ENCODE measurements around the gene FOXD4L3. TPM values are rescaled to one million over a fixed set of nuclear protein-coding genes. Genes with fewer than 3 reads are reported as not detected.
"Not testable (repeated sequence)": the region's sequence is repeated elsewhere in the genome, so short reads cannot be mapped to it uniquely, and the experiment has no call there.

FOXD4L3 gene
- total RNA-seq, 1 experiment from 2014 or later: not detected

- not testable (repeated sequence) for H3K27ac ChIP-seq (ENCODE audit: insufficient read length, low read depth, low read length); H4K20me1 ChIP-seq (ENCODE audit: control insufficient read depth, insufficient read depth, insufficient read length); H3T11ph ChIP-seq (ENCODE audit: low read length); H3K4me2 ChIP-seq (ENCODE audit: insufficient read depth, insufficient read length, low read length); H3K79me1 ChIP-seq (ENCODE audit: insufficient read depth, low read depth, low read length, poor library complexity, severe bottlenecking); H2BK15ac ChIP-seq (ENCODE audit: low read depth, low read length); H4K91ac ChIP-seq (ENCODE audit: insufficient read length, low read depth, low read length); H3K4me1 ChIP-seq (ENCODE audit: insufficient read depth, low read length); H2AFZ ChIP-seq (ENCODE audit: low read length); H4K5ac ChIP-seq (ENCODE audit: insufficient read length, low read depth, low read length); H3K27ac Mint-ChIP-seq; H3K18ac ChIP-seq (ENCODE audit: insufficient read length, low read depth, low read length); H3K9me3 ChIP-seq (ENCODE audit: control insufficient read depth, low read depth, low read length); H3K14ac ChIP-seq (ENCODE audit: insufficient read depth, low read length); H3K36me3 Mint-ChIP-seq (ENCODE audit: insufficient read depth in 1 of 3, low read depth in 3 of 3); H3K9me3 Mint-ChIP-seq; H3K4ac ChIP-seq (ENCODE audit: low read depth, low read length); H2BK20ac ChIP-seq (ENCODE audit: low read depth, low read length, poor library complexity, severe bottlenecking); H3K23me2 ChIP-seq (ENCODE audit: insufficient read length, low read depth, low read length, poor library complexity, severe bottlenecking); H3K4me1 Mint-ChIP-seq; H4K8ac ChIP-seq (replicated peaks; ENCODE audit: insufficient read length, low read depth, low read length); H2AK5ac ChIP-seq (ENCODE audit: insufficient read length, low read length); H3K4me3 Mint-ChIP-seq; H2BK5ac ChIP-seq (ENCODE audit: insufficient read length, low read length); H3K27me3 ChIP-seq (ENCODE audit: insufficient read depth, low read length); H3K9ac ChIP-seq (ENCODE audit: extremely low read depth, insufficient read length, low read length); H2BK120ac ChIP-seq (ENCODE audit: low read depth, low read length, poor library complexity, severe bottlenecking); H3K56ac ChIP-seq (ENCODE audit: insufficient read length, low read depth, low read length); DNase-seq; H2BK12ac ChIP-seq (ENCODE audit: insufficient read length, low read depth, low read length); H3K79me2 ChIP-seq (ENCODE audit: insufficient read depth, low read length); H3K23ac ChIP-seq (ENCODE audit: insufficient read length, low read depth, low read length)
- H3K27me3 Mint-ChIP-seq (ENCODE audit: low read depth): peaks cover 30% of the 10 kb centered on the region
- WGBS (ENCODE audit: extremely low coverage, insufficient read length, low lambda C conversion rate): no CpG with 5 or more reads among the region's 11 CpGs
Measured at GRCh38 chr9:68330531-68331173, 28.0 kb downstream of the FOXD4L3 start.

- H3K27me3 ChIP-seq (ENCODE audit: insufficient read depth, low read length); H3K4ac ChIP-seq (ENCODE audit: low read depth, low read length); H3K9me3 Mint-ChIP-seq; H4K20me1 ChIP-seq (ENCODE audit: control insufficient read depth, insufficient read depth, insufficient read length); H3K4me1 Mint-ChIP-seq; H2BK15ac ChIP-seq (ENCODE audit: low read depth, low read length); DNase-seq; H4K8ac ChIP-seq (replicated peaks; ENCODE audit: insufficient read length, low read depth, low read length); H2BK20ac ChIP-seq (ENCODE audit: low read depth, low read length, poor library complexity, severe bottlenecking); H3K27ac Mint-ChIP-seq; H3K56ac ChIP-seq (ENCODE audit: insufficient read length, low read depth, low read length); H2BK5ac ChIP-seq (ENCODE audit: insufficient read length, low read length); H3K27ac ChIP-seq (ENCODE audit: insufficient read length, low read depth, low read length); H3K4me1 ChIP-seq (ENCODE audit: insufficient read depth, low read length); H3K79me2 ChIP-seq (ENCODE audit: insufficient read depth, low read length); H3K4me3 Mint-ChIP-seq; H3K4me2 ChIP-seq (ENCODE audit: insufficient read depth, insufficient read length, low read length); H2BK120ac ChIP-seq (ENCODE audit: low read depth, low read length, poor library complexity, severe bottlenecking); H2BK12ac ChIP-seq (ENCODE audit: insufficient read length, low read depth, low read length); H3K14ac ChIP-seq (ENCODE audit: insufficient read depth, low read length); H2AK5ac ChIP-seq (ENCODE audit: insufficient read length, low read length); H4K5ac ChIP-seq (ENCODE audit: insufficient read length, low read depth, low read length); H3K79me1 ChIP-seq (ENCODE audit: insufficient read depth, low read depth, low read length, poor library complexity, severe bottlenecking); H4K91ac ChIP-seq (ENCODE audit: insufficient read length, low read depth, low read length); H3K9me3 ChIP-seq (ENCODE audit: control insufficient read depth, low read depth, low read length); H3K9ac ChIP-seq (ENCODE audit: extremely low read depth, insufficient read length, low read length); H3K23ac ChIP-seq (ENCODE audit: insufficient read length, low read depth, low read length); H3T11ph ChIP-seq (ENCODE audit: low read length); H3K18ac ChIP-seq (ENCODE audit: insufficient read length, low read depth, low read length); H3K23me2 ChIP-seq (ENCODE audit: insufficient read length, low read depth, low read length, poor library complexity, severe bottlenecking); H3K36me3 Mint-ChIP-seq (ENCODE audit: insufficient read depth in 1 of 3, low read depth in 3 of 3); H2AFZ ChIP-seq (ENCODE audit: low read length): not testable (repeated sequence)
- WGBS (ENCODE audit: extremely low coverage, insufficient read length, low lambda C conversion rate): no CpG with 5 or more reads among the region's 1 CpG
- peaks cover 33% of the 10 kb centered on the region for H3K27me3 Mint-ChIP-seq (ENCODE audit: low read depth)
Measured at GRCh38 chr9:68332122-68332521, 29.5 kb downstream of the FOXD4L3 start.

Data from H9 (cell line).